HG03575 (cell line): ENCODE results near the gene CUTA.

Experiments
- ATAC-seq: cut with Tn5 transposase; IDR thresholded peaks from one replicate; pipeline ENCODE4 v1.9.1; 2021; ENCODE audit not compliant: unreplicated experiment, insufficient number of reproducible peaks, low FRiP score; ENCODE audit errors: extremely low read depth

Gene CUTA, protein sequence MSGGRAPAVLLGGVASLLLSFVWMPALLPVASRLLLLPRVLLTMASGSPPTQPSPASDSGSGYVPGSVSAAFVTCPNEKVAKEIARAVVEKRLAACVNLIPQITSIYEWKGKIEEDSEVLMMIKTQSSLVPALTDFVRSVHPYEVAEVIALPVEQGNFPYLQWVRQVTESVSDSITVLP

DNA sequence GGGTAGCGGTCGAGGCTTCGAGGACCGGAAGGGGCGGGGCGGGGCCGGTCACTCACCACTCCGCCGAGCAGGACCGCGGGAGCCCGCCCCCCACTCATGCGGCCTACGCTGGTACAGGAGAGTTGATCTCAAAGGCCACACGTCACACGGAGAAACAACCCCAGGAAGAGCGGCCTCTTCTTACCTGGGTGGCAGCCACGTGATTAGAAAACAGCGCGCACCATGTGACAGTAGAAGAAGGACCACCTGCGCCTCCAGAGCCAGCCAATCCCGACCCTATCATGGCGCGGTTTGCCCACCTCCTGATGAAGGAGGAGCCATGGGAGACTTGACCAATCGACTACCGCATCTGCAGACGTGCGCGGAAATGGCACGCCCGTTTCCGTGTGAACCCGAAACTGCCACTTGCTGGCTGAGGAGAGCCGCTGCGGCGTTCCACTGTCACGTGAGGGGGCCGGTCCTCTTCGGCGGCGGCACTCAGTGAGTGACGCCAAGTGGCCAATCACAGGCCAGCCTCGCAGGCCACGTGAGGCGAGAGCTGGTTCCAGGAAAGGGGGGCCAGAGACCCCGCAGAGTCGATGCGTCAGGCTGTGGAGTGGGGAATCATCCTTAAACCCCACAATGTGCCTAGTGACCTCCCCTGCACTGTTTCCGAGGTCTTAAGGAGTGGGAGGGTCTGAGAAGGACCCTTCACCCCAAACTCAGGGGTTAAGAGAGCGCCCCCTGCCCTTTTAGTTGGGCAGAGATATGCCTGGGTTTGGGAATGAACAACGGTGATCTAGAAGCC is at the start of gene CUTA:
CUTA (minus strand) TSS at position 205 of the 787 bp plus-strand sequence; CDS start at position 98, 107 bp downstream.
- peak; percentile 73 for ATAC-seq

DNA sequence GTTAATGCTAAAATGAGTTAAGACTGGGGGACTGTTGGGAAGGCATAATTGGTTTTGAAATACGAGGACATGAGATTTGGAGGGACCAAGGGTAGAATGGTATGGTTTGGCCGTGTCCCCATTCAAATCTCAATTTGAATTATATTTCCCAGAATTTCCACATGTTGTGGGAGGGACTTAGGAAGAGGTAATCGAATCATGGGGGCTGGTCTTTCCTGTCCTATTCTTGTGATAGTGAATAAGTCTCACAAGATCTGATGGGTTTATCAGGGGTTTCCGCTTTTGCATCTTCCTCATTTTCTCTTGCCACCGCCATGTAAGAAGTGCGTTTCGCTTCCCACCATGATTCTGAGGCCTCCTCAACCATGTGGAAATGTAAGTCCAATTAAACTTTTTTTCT is 49.2 kb upstream of the CUTA start:
- ATAC-seq = no peak

DNA sequence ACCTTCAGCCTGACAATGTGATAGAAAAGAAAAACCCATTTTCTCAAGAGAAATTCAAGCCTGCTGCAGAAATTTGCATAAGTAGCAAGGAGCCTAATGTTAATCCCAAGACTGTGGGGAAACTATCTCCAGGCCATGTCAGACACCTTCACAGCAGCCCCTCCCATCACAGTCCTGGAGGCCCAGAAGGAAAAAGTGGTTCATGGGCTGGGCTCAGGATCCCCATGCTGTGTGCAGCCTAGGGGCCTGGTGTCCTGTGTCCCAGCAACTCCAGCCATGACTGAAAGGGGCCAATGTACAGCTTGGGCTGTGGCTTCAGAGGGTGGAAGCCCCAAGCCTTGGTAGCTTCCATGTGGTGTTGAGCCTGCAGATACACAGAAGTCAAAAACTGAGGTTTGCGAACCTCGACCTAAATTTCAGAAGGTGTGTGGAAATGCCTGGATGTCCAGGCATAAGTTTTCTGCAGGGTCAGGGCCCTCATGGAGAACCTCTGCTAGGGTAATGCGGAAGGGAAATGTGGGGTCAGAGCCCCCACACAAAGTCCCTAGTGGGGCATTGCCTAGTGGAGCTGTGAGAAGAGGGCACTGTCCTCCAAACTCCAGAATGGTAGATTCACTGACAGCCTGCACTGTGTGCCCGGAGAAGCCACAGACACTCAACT is 48.3 kb upstream of the CUTA start:
- ATAC-seq = no peak

DNA sequence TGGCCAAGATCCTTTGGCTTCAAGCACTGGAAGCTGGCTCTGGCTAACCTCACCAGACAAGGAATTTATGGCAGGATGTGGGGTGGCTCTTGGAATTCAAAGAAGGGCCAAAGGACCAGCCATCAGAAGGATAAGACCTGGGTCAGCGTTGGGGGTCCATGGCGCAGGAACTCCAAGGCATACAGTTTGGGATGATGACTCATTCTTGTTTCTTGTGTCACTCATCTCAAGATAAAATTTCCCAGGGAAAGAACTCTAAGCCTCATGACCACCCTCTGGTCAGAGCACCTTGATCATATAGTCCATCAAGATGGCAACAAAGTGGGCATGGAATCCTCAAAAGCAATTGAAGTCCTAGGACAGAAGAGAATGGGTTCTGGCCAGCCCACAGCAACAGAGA is 41.3 kb upstream of the CUTA start:
- no peak for ATAC-seq

DNA sequence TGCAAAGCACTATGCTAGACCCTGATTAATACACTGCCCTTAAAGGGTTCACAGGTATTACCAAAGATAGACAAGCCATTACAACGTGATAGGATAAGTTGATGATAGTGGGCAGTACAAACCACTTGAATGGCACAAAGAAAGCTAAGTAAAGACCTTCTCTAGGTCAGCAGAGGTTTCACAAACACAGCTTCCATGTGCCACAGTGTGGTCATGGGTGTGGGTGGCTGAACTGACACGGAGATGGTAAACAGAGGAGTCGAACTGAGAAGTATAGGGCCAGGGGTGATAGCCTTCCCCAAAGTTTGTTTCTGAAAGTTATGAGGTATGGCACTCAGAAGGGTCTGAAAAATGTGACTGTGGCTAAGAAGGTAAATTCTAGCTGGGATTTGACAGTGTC is 40.8 kb upstream of the CUTA start:
- no peak for ATAC-seq

DNA sequence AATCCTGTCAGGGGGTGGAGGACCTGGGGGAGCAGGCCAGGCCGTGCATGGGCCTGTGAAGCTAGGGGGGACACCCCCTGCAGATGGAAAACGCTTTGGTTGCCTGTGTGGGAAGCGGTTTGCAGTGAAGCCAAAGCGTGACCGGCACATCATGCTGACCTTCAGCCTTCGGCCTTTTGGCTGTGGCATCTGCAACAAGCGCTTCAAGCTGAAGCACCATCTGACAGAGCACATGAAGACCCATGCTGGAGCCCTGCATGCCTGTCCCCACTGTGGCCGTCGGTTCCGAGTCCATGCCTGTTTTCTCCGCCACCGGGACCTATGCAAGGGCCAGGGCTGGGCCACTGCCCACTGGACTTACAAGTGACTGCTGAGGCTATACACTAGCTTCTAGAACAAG is 38.2 kb upstream of the CUTA start:
- ATAC-seq = no peak

DNA sequence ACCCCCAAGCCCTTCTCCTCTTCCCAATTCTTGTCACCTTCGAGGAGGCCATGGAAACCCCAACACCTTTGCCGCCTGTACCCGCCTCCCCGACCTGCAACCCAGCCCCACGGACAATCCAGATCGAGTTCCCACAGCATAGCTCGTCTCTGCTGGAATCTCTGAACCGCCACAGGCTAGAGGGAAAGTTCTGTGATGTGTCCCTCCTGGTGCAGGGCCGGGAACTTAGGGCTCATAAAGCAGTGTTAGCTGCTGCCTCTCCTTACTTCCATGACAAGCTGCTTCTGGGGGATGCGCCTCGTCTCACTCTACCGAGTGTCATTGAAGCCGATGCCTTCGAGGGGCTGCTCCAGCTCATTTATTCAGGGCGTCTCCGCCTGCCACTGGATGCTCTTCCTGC is 37.1 kb upstream of the CUTA start:
- no peak for ATAC-seq

DNA sequence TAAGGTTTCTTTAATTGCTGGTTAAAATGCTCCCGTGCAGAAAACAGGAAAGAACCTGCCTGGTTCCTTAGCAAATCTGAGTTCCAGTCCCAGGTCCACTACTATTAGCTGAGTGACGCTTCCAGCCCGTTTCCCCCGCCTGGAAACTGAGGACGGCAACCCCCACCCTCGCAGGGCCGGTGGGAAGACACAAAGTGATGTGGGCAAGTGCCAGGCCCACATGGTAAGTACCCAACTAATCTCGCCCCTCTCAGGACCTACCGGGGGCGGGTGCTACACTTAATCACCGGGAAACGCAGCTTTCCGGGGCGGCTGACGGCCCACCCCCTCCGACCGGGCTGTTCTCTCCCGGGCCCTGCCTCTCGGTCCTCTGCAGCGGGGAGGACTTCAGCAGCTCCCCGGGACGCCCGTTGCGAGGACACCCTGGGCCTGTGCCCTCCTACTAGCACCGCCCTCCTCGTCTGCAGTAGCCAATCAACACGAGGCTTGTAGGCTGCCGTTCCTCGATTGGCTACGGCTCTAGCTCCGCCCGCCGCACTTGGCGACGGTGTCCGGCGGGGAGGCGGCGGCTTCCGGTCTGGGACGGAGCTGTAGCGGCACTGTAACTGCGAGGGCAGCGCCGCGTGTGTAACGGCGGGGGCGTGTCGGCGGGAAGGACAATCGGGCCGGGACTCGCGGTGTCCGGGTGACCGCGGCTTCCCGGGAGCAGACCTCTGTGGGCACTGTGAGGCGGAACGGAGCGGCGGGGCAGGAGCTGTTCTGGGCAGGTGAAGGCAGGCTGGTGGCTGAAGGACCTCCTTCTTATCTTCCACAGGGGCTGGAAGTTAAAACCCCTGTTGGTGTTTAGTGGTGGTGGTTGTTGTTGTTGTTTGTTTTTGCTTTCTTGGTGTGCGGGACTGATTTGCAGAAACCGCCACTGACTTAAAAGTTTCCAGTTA is 36.4 kb upstream of the CUTA start, which contains the start of gene ZBTB9:
ZBTB9 (plus strand) TSS at position 568 of the 938 bp plus-strand sequence. CDS start 525 bp downstream, outside the sequence.
- ATAC-seq = peak; percentile 81

DNA sequence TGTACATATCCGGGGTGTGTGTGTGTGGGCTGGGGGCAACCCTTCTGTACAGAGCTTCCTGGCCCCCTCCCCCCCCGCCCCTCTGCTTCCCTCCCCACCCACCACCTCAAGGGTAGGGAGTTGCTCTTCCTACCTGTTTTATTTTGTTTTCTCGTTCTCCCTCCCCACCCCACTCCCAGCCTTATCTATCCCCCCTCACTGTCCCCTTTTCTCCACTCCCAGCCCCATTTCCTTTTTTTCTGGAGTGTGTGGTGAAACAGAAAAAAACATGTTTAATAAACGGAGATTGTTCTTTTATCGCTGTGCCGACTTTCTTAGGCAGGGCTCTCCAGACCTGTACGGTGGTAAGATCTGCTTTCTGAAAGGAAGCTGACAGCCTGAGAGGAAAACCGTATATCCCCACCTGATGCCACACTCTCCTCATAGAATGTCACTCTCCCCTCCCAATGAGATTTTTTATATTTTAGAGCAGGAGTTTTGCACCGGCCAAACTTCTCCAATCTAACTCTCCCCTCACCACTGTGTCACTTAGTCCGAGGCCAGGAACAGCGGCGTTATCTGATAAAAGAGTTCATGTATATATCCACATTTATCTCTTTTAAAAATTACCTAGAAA is 35.6 kb upstream of the CUTA start:
- no peak for ATAC-seq

DNA sequence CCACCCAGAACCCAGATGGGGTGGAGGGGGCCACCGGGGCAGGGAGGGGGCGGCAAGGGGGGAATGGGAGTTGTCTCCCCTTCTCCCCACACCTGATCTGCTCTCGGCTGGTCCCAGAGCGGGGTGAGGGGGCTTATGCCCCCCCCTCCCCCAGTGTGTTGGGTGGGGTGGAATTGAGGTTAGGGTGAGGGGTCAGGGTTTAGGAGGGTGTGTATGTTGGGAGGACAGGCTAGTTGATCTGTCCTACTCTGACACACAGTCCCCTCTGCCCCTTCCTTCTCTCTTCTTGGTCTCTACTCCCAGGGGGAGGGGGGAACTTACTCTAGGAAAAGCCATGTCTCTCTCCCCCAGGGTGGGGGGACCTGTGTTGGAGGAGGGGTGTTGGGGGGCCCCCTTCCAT is 34.6 kb upstream of the CUTA start:
- no peak for ATAC-seq

DNA sequence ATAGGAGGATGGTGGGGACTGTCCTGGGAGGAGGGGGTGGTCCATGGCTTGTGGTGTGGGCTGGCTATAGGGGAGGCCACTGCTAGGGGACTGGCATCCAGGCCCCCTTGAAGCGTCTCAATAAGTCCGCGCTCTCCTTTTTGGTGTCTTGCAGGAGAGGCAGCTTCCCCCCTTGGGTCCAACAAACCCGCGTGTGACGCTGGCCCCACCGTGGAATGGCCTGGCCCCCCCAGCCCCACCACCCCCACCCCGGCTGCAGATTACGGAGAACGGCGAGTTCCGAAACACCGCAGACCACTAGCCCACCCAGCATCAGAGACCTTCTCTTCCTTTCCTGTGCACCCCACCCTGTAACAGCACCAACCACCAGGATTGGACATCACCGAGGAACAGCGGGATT is 33.7 kb upstream of the CUTA start:
- ATAC-seq = no peak

DNA sequence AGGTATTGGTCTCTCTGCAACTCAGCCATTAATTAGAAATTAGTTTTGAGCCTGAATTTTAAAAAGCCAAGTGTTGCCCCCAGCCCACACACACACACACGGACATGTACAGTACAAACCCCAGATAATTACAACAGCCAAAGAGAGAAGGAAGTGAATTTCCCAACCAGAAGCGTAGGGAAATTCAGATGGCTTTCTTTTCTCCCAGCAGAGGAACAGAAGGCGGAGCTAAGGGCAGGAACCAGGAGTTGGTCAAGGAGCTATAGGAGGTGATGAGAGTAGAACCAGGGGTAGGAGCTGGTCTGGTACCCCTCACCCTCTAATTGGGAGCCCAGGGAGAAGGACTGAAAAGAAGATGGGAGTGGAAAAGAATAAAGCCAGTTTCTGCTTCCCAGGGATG is 32.5 kb upstream of the CUTA start:
- no peak for ATAC-seq

DNA sequence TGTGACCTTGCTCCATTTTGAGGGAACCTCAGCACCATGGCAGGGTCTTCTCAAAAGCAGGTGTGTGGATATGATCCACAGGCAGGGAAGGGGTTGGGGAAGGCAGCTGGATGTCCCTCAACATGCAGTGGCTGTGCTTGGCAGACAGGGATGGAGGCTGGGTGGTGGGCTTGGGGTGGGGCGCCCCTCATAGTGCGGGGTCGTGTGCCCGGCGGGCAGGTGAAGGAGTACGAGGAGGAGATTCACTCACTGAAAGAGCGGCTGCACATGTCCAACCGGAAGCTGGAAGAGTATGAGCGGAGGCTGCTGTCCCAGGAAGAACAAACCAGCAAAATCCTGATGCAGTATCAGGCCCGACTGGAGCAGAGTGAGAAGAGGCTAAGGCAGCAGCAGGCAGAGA is 28.4 kb upstream of the CUTA start:
- no peak for ATAC-seq

DNA sequence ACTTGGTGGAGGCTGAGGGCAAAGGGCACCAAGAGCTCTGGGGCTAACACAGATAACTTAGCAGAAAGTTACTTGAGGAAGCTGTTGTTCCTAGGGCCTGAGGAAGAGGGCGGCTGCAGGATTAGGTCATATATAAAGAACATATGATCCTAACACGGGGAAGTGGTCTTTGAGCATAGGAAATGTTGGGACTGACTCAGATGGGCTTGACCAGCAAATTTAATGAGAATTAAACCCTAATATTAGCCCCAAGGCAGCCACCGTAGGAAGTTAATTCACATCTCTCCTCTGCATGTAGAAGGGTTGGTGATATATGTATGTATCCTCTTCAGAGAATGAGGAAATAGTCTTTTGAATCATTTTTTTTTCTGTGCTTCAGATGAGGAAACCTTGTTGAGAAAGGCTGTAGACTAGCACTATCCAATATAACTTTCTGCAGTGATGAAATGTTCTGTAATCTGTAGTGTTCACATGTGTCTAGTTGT is 27.3 kb upstream of the CUTA start:
- no peak for ATAC-seq

DNA sequence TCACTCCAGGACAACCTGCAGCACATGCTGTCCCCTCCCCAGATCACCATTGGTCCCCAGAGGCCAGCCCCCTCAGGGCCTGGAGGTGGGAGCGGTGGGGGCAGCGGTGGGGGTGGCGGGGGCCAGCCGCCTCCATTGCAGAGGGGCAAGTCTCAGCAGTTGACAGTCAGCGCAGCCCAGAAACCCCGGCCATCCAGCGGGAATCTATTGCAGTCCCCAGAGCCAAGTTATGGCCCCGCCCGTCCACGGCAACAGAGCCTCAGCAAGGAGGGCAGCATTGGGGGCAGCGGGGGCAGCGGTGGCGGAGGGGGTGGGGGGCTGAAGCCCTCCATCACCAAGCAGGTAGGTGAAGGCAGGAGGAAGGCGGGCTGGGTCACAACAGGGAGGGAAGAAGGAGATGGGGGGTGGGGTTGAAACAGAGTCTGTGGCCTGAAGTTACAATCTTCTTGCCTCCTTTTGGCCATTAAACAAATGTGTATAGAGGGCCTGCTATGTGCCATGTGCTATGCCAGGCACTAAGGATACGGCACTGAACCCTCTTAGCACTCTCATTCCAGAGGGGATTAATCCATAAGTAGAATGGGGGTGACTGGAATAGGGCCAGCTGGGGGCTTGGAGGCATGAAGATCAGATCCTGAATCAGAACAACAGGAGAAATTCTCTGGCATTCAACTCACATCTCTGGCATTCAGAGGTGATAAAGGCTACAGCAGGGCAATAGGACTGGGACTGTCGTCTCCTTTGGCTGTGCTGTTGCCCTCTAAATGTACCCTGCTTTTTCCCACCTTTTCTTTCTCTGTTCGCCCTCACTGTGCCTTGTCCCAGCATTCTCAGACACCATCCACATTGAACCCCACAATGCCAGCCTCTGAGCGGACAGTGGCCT is 26.0 kb upstream of the CUTA start:
- no peak for ATAC-seq

DNA sequence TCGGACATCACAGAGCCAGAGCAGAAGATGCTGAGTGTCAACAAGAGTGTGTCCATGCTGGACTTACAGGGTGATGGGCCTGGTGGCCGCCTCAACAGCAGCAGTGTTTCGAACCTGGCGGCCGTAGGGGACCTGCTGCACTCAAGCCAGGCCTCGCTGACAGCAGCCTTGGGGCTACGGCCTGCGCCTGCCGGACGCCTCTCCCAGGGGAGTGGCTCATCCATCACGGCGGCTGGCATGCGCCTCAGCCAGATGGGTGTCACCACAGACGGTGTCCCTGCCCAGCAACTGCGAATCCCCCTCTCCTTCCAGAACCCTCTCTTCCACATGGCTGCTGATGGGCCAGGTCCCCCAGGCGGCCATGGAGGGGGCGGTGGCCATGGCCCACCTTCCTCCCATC is 25.1 kb upstream of the CUTA start:
- no peak for ATAC-seq

DNA sequence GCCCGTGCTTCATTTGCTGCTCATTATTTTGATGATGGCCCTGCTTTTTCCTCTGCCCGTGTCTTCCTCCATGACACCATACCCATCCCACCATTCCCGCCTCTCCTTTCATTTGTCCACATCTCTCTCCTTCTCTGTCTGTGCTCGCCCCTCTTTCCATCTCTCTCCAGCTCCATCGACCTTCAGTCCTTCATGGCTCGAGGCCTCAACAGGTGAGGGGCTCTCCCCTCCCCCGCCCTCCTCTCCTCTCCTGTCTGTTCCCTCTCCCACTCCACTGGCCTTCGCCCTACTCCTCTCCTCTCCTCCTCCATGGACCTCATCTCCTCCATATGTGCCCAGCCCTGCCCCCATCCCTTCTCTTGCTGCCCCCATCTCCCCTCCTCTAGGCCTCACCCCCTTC is 24.4 kb upstream of the CUTA start:
- ATAC-seq = no peak

DNA sequence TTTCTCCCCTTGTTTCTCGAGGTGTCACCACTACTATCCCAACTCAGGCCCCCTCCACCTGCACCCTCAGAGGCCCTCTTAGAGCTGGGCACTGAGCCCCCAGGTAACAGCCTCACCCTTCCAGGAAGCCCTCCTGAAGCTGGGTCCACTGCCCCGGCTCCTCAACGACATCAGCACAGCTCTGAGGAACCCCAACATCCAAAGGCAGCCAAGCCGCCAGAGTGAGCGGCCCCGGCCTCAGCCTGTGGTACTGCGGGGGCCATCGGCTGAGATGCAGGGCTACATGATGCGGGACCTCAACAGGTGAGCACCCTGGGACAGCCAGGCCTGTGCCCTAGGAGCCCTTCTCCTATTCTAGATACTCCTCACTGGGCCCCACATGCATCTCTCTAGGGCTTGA is 23.6 kb upstream of the CUTA start:
- ATAC-seq = no peak
